Thymus (tissue), 11 donors: ENCODE results near the gene POLR1A. TPM values are rescaled to one million over a fixed set of nuclear protein-coding genes. Genes with fewer than 3 reads are reported as not detected.

Experiments
- DNase-seq, 9 donors: peaks; one replicate each; pipeline ENCODE4 v3.0.0-alpha.2; 2013; ENCODE audit warnings: low spot score in 9 of 9, low read depth in 6 of 9, missing footprints in 1 of 9
- H3K27ac ChIP-seq, 2 donors: one replicate each; pipeline ENCODE4 v1.5.1; 2013; ENCODE audit warnings: control low read depth in 1 of 2, low read depth in 1 of 2, low read length in 1 of 2, mild to moderate bottlenecking in 1 of 2, moderate library complexity in 1 of 2
- H3K27me3 ChIP-seq, 2 donors: one replicate each; pipeline ENCODE4 v1.5.1; 2013; ENCODE audit warnings: low read length in 1 of 2; ENCODE audit not compliant: control insufficient read depth in 2 of 2, insufficient read depth in 1 of 2
- H3K36me3 ChIP-seq, 2 donors: one replicate each; pipeline ENCODE4 v1.5.1; 2013; ENCODE audit warnings: low read length in 1 of 2, mild to moderate bottlenecking in 1 of 2, moderate library complexity in 1 of 2; ENCODE audit not compliant: control insufficient read depth in 2 of 2, insufficient read depth in 2 of 2
- H3K4me1 ChIP-seq, 2 donors: one replicate each; pipeline ENCODE4 v1.5.1; 2013; ENCODE audit warnings: low read length in 2 of 2; ENCODE audit not compliant: control insufficient read depth in 2 of 2, insufficient read depth in 2 of 2
- H3K4me3 ChIP-seq, 2 donors: one replicate each; pipeline ENCODE4 v1.5.1; 2013; ENCODE audit warnings: low read length in 2 of 2, control low read depth in 1 of 2, mild to moderate bottlenecking in 1 of 2
- H3K9me3 ChIP-seq, 2 donors: one replicate each; pipeline ENCODE4 v1.5.1; 2013; ENCODE audit warnings: low read length in 1 of 2, mild to moderate bottlenecking in 1 of 2; ENCODE audit not compliant: control insufficient read depth in 2 of 2, insufficient read depth in 1 of 2
- WGBS: extraction: QIAGEN DNeasy Blood & Tissue Kit; methylation state at CpG from one replicate; pipeline ENCODE4 v1.1.7; 2013; 5-methylcytosine and 5-hydroxymethylcytosine counted together
- polyA plus RNA-seq: library from polyadenylated mRNA; stranded (reverse); fragments of 200-250 nt; gene quantifications from one replicate; pipeline ENCODE4 v1.2.3, GENCODE V29; 2013
- total RNA-seq: library from RNA; stranded (reverse); fragments of 120-200 nt; gene quantifications from one replicate; pipeline ENCODE4 v1.2.4, GENCODE V29; 2013
- donor health status: healthy.

Gene POLR1A
- total and polyA plus RNA-seq, 2 donors: 3.3 to 8.9 TPM

DNA sequence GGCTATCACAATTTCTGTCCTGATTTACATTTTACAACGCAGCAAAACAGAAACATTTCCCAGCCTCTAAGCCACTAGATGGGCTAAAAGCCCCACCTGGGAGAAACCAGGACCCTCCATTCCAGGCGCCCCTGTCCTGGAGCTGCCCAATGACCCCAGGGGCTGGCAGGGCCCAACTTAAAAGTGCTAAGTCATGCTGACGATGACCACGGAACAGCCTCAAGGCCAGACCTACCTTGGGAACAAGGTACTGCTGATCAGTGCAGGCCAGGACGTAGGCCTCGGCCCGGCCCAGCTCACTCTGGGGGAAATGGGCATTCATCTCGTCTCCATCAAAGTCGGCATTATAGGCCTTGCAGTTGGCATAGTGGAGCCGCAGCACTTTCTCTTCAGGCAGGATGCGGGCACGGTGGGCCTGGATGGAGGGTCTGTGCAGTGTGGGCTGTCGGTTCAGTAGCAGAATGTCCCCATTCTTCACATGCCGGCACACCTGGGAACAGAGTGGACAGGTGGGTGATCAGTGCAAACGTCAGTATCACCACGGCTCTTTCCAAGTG lies 35.8 kb downstream of the POLR1A start:
- H3K27me3 ChIP-seq: no peaks in the 10 kb centered on the region
- H3K4me3 ChIP-seq: no peak overlapping the region
- H3K27ac ChIP-seq: no peak overlapping the region
- H3K36me3 ChIP-seq: peaks cover 33 to 69% of the 10 kb centered on the region in 2 donors
- no peak for DNase-seq
- no peaks in the 10 kb centered on the region for H3K9me3 ChIP-seq
- peaks cover 12 to 47% of the 10 kb centered on the region in 2 donors for H3K4me1 ChIP-seq
- WGBS: 99% methylated on average over 16 of the region's 16 CpGs

DNA sequence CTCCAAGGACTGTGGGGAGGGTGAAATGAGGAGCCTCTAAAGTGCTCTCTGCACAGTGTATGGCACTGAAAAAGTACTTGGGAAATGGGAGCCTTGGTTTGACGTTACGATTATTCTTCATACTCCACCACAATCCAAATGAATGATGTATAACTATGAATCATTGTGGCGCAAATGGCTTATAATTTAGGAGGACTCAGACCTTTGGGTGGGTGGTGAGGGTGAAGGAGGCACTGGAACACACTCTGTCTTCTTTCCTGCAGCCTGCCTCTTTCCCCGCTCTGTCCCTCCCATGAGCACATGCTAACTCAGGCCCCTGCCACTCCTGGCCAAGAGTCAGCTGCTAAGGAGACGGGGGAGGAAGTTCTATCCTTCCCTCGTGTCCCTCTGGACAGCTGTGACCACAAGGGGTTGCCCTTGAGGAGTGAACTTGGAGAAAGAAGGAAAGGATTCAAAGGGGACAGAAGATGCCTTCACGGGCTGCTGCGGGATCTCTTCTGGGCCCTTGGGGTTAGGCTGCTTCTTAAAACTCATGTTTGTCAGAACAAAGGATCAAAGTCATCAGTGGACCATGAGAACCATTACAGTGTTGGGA lies 36.5 kb downstream of the POLR1A start:
- H3K9me3 ChIP-seq: no peaks in the 10 kb centered on the region
- H3K4me1 ChIP-seq: peaks cover 12 to 47% of the 10 kb centered on the region in 2 donors
- no peak overlapping the region for H3K4me3 ChIP-seq
- H3K27me3 ChIP-seq: no peaks in the 10 kb centered on the region
- WGBS: 85% methylated on average over 8 of the region's 8 CpGs
- no peak overlapping the region for H3K27ac ChIP-seq
- peaks cover 30 to 69% of the 10 kb centered on the region in 2 donors for H3K36me3 ChIP-seq
- no peak for DNase-seq

DNA sequence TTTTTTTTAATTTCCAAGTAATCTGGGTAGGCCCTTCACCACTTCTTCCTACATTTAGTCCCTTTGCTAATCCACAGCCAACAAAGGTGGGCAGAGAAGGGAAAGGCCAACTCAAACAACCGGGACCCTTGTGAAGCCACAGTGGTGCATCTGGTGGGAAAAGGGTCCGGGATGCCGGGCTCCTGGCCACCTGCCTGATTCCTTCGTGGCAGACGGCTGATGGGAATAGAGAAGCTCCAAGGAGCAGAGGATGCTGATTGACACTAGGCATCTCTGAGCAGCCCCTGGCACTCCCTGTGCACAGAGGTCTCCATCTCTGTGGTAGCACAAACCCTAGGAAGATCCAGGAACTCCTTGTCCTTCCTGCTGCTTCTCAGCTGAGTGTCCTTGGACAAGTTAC lies 37.0 kb downstream of the POLR1A start:
- Histone ChIP-seq H3K4me1 (peaks cover 12 to 47% of the 10 kb centered on the region in 2 donors), H3K9me3 (no peaks in the 10 kb centered on the region), H3K27me3 (no peaks in the 10 kb centered on the region), H3K4me3 (no peak overlapping the region), H3K36me3 (peaks cover 25 to 69% of the 10 kb centered on the region in 2 donors), H3K27ac (peak overlapping the region in 1 of 2 donors; percentile 93)
- DNase-seq: no peak
- WGBS: 97% methylated on average over 5 of the region's 5 CpGs

DNA sequence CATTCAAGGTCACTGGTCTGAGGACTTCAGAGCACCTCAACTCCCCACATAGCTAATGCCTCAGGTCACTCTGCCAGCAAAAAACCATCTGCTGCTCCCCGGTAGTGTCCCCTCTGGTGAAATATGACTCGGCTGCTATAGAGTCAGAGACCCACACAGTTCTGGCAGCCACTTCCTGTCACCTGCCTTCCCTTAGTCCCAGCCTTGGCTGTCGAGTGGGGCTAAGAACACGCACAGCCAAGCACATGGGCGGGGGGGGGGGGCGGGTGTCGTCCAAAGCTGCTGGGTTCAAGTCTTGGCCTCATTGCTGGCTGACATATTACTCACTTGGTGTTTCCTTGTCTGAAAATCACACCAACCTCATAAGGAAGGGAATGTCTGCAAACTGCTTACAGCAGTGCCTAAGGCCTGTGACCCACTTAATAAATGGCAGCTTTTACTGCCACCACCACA lies 37.5 kb downstream of the POLR1A start:
- Histone ChIP-seq H3K9me3 (no peaks in the 10 kb centered on the region), H3K4me1 (peaks cover 12 to 42% of the 10 kb centered on the region in 2 donors), H3K36me3 (peaks cover 20 to 70% of the 10 kb centered on the region in 2 donors), H3K4me3 (peak overlapping the region; percentile 53 to 58), H3K27me3 (no peaks in the 10 kb centered on the region), H3K27ac (peak overlapping the region; percentile 83 to 93)
- peak; percentile 67 to 93 (median 74) for DNase-seq
- WGBS: 7% methylated on average over 7 of the region's 7 CpGs

DNA sequence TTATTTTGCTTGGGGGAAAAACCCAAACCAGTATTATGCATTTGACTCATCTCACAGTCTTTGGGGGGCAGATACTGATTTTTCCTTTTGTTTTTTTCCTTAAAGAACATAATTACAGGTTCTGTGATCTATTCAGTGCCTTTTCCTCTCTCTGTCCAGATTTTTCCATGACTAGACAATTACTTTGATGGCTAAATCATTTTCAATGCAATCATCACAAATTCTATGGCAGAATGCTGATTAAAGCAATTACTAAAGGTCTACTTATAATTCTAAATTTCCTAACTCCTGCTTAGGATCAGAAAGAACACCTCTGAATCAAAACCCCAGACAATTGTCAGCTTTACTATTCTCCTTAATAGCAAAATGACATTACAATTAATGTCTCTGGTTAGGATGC lies 38.8 kb downstream of the POLR1A start:
- H3K27me3 ChIP-seq: no peaks in the 10 kb centered on the region
- peaks cover 12 to 31% of the 10 kb centered on the region in 2 donors for H3K4me1 ChIP-seq
- no peak for DNase-seq
- peak overlapping the region in 1 of 2 donors; percentile 93 for H3K27ac ChIP-seq
- H3K36me3 ChIP-seq: peaks cover 19 to 64% of the 10 kb centered on the region in 2 donors
- H3K9me3 ChIP-seq: peaks cover 0 to 4% of the 10 kb centered on the region in 2 donors
- peak overlapping the region; percentile 39 to 53 for H3K4me3 ChIP-seq

DNA sequence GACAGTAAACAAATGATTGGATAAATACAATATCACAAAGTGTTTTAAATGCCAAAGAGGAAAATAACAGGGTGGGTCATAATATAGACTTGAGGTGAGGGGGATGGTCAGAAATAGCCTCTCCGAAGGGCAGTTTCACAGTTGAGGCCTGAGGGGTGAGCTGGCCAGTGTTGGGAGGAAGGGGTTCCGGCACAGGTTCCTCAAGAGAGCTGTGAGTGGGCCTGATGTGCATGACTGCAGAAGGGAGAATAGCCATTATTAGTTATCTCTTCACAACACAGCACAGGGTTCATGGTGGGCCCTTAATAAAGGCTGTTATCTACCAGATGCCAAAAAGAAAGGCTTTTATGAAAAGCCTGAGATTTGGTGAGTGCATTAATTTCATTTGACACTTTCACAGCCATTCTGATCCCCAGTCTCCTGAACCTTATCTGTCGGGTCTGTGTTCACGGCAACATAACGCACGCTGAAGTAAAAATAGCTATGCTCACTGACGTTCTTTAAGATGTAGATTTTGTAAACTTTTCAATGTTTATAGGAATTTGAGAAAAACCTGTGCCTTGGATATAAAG lies 39.6 kb downstream of the POLR1A start:
- Histone ChIP-seq H3K4me1 (peaks cover 12 to 31% of the 10 kb centered on the region in 2 donors), H3K27ac (no peak overlapping the region), H3K27me3 (no peaks in the 10 kb centered on the region), H3K9me3 (peaks cover 0 to 4% of the 10 kb centered on the region in 2 donors), H3K4me3 (peak overlapping the region in 1 of 2 donors; percentile 53), H3K36me3 (peaks cover 19 to 69% of the 10 kb centered on the region in 2 donors)
- 98% methylated on average over 7 of the region's 7 CpGs for WGBS
- DNase-seq: no peak

DNA sequence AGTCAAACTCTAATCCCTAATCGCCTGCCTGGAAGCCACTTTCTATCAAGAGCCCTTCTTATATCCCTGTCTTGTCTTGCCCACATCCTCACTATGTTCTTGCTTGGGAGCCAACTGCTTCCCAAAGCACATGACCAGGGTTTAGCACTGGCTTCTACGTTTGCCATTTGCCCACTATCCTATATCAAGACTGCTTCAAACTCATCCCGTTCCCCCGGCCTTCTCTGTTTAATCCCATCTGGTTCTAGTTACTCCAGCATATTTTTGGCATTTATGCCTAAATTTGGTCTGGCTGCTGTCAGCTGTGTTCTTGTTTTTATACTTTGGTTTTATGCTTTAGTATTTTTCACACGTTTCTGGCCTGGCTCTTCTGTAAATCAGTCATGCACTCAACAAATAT lies 40.2 kb downstream of the POLR1A start:
- no peaks in the 10 kb centered on the region for H3K27me3 ChIP-seq
- H3K4me3 ChIP-seq: no peak overlapping the region
- no peak overlapping the region for H3K27ac ChIP-seq
- peaks cover 12 to 31% of the 10 kb centered on the region in 2 donors for H3K4me1 ChIP-seq
- H3K36me3 ChIP-seq: peaks cover 19 to 71% of the 10 kb centered on the region in 2 donors
- 88% methylated on average over 5 of the region's 5 CpGs for WGBS
- DNase-seq: no peak
- H3K9me3 ChIP-seq: peaks cover 0 to 4% of the 10 kb centered on the region in 2 donors

DNA sequence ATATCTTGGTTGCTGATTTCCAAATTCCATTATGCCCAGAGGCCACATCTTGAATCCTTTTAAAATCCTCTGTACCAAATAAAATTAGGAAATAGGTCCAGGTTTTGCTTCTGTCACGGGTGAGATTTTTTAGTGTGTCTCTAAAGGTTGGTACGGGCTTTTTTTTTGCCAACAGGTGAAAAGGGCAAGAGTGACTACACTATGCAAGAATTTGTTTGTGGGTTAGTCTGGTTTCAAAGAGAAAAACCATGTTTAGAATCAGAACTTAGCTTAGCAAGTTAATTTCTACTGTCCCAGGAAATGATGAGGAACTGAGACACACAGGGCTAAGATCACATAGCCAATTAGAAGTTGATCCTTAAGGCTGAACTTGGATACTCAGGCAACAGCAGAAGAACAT lies 41.7 kb downstream of the POLR1A start:
- H3K4me1 ChIP-seq: peaks cover 11 to 26% of the 10 kb centered on the region in 2 donors
- H3K27ac ChIP-seq: no peak overlapping the region
- no peak overlapping the region for H3K4me3 ChIP-seq
- H3K27me3 ChIP-seq: no peaks in the 10 kb centered on the region
- no peak for DNase-seq
- peaks cover 0 to 4% of the 10 kb centered on the region in 2 donors for H3K9me3 ChIP-seq
- WGBS: 97% methylated on average over 2 of the region's 2 CpGs
- H3K36me3 ChIP-seq: peaks cover 12 to 66% of the 10 kb centered on the region in 2 donors

DNA sequence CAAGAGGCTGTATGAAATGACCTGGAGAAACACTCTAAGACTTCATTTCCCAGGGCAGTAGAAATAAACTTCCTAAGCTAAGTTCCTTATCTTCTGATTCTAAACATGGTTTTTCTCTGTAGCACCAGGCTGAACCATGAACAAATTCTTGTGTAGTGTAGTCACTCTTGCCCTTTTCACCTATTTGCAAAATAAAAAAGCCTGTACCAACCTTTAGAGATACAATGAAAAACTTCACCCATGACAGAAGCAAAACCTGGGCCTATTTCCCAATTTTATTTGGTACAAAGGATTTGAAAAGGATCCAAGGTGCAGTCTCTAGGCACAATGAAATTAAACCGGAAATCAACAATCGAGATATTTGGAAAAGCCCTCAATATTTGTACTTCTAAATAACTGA lies 43.6 kb downstream of the POLR1A start:
- H3K4me3 ChIP-seq: no peak overlapping the region
- peaks cover 12 to 59% of the 10 kb centered on the region in 2 donors for H3K36me3 ChIP-seq
- no peaks in the 10 kb centered on the region for H3K27me3 ChIP-seq
- WGBS: 95% methylated on average over 2 of the region's 2 CpGs
- peaks cover 0 to 4% of the 10 kb centered on the region in 2 donors for H3K9me3 ChIP-seq
- H3K27ac ChIP-seq: no peak overlapping the region
- DNase-seq: no peak
- peaks cover 0 to 14% of the 10 kb centered on the region in 2 donors for H3K4me1 ChIP-seq
